GM12891 (cell line): Measurements from ENCODE around the gene LOXL4.
"Not testable (repeated sequence)": the region's sequence is repeated elsewhere in the genome, so short reads cannot be mapped to it uniquely, and the experiment has no call there.

ENCODE experiments used
- POLR2A ChIP-seq: IDR thresholded peaks from 2 replicates; pipeline ENCODE4 v1.6.1; 2011; ENCODE audit warnings: low read depth, low read length, control low read depth
- POLR2AphosphoS5 ChIP-seq: IDR thresholded peaks from 2 replicates; pipeline ENCODE4 v1.6.1; 2011; ENCODE audit warnings: low read depth, low read length, control low read depth
- POU2F2 ChIP-seq: IDR thresholded peaks from 2 replicates; pipeline ENCODE4 v1.6.1; 2011; ENCODE audit warnings: low read depth, mild to moderate bottlenecking, control low read depth, low read length, moderate library complexity
- TAF1 ChIP-seq: IDR thresholded peaks from 2 replicates; pipeline ENCODE4 v1.6.1; 2011; ENCODE audit warnings: low read depth, low read length, control low read depth

- not testable (repeated sequence) for TF ChIP-seq POU2F2, POLR2AphosphoS5, POLR2A, TAF1
These were observed 40.3 kb downstream of the LOXL4 start for GRCh38 chr10:98227713-98228112.
